Neural cell (in vitro differentiated cells): ENCODE data around the gene MLST8. TPM values are rescaled to one million over a fixed set of nuclear protein-coding genes. Genes with fewer than 3 reads are reported as not detected.
A peak's percentile ranks its signal among the peaks of the same experiment; 100 is the strongest.

Source experiments
- H2AFZ ChIP-seq: fragments of 200-600, 300-800 bp; sonication (generic), shearing (Covaris generic); 2 replicates; pipeline ENCODE4 v1.6.0; 2014; ENCODE audit warnings: low read depth, mild to moderate bottlenecking, antibody characterized with exemption, low read length, moderate library complexity
- H3F3A ChIP-seq: fragments of 200-600 bp; shearing (Covaris generic); 2 replicates; pipeline ENCODE4 v1.6.1; 2016; ENCODE audit warnings: mild to moderate bottlenecking, moderate library complexity, mixed read lengths, antibody characterized with exemption, low read length; ENCODE audit not compliant: insufficient read depth, poor library complexity, severe bottlenecking
- H3K27ac ChIP-seq: fragments of 200-600, 300-800 bp; sonication (generic), shearing (Covaris generic); 2 replicates; pipeline ENCODE4 v1.5.1; 2014; ENCODE audit warnings: mild to moderate bottlenecking, low read length, moderate library complexity
- H3K27me3 ChIP-seq: fragments of 300-800, 200-600 bp; sonication (generic), shearing (Covaris generic); 2 replicates; pipeline ENCODE4 v1.6.0; 2014; ENCODE audit warnings: mild to moderate bottlenecking, low read depth, low read length, moderate library complexity; ENCODE audit not compliant: insufficient read depth
- H3K36me3 ChIP-seq: fragments of 300-800, 200-600 bp; sonication (generic), shearing (Covaris generic); 2 replicates; pipeline ENCODE4 v1.5.1; 2014; ENCODE audit warnings: mild to moderate bottlenecking, antibody characterized with exemption, low read length, moderate library complexity; ENCODE audit not compliant: insufficient read depth
- H3K4me2 ChIP-seq: fragments of 300-800, 200-600 bp; sonication (generic), shearing (Covaris generic); 2 replicates; pipeline ENCODE4 v1.6.0; 2014; ENCODE audit warnings: mild to moderate bottlenecking, low read length
- H3K4me3 ChIP-seq: fragments of 300-800, 200-600 bp; sonication (generic), shearing (Covaris generic); 2 replicates; pipeline ENCODE4 v1.5.1; 2014; ENCODE audit warnings: mild to moderate bottlenecking, low read length, moderate library complexity
- H3K79me2 ChIP-seq: fragments of 200-600 bp; shearing (Covaris generic); replicated peaks from 2 replicates; pipeline ENCODE4 v1.6.0; 2014; ENCODE audit warnings: mild to moderate bottlenecking, low read length, moderate library complexity; ENCODE audit not compliant: insufficient read depth
- H3K9ac ChIP-seq: fragments of 300-800, 200-600 bp; sonication (generic), shearing (Covaris generic); 2 replicates; pipeline ENCODE4 v1.6.1; 2016; ENCODE audit warnings: mild to moderate bottlenecking, low read length, mixed read lengths
- H3K9me2 ChIP-seq: fragments of 200-600 bp; shearing (Covaris generic); 2 replicates; pipeline ENCODE4 v1.6.1; 2016; ENCODE audit warnings: mild to moderate bottlenecking, low read length, mixed read lengths; ENCODE audit not compliant: insufficient read depth
- H3K9me3 ChIP-seq: fragments of 200-600, 300-800 bp; sonication (generic), shearing (Covaris generic); 2 replicates; pipeline ENCODE4 v1.6.1; 2016; ENCODE audit warnings: mild to moderate bottlenecking, mixed run types, low read length, moderate library complexity, mixed read lengths
- H4K20me1 ChIP-seq: fragments of 200-600 bp; shearing (Covaris generic); 2 replicates; pipeline ENCODE4 v1.6.1; 2016; ENCODE audit warnings: mild to moderate bottlenecking, mixed run types; ENCODE audit not compliant: insufficient read depth
- CTCF ChIP-seq: fragments of 450-650 bp; IDR thresholded peaks from 2 replicates; pipeline ENCODE4 v1.5.1; 2014; ENCODE audit warnings: antibody characterized with exemption, mild to moderate bottlenecking, moderate library complexity; ENCODE audit not compliant: poor library complexity, severe bottlenecking
- EP300 ChIP-seq: fragments of 450-650 bp; conservative IDR thresholded peaks from 2 replicates; pipeline ENCODE4 v1.6.1; 2014; ENCODE audit warnings: antibody characterized with exemption, mild to moderate bottlenecking, moderate library complexity; ENCODE audit not compliant: poor library complexity, severe bottlenecking
- EZH2 ChIP-seq: fragments of 200-600, 300-800 bp; shearing (Covaris generic), sonication (generic); IDR thresholded peaks from 2 replicates; pipeline ENCODE4 v1.6.1; 2014; ENCODE audit warnings: antibody characterized with exemption, low read length, borderline replicate concordance, mild to moderate bottlenecking; ENCODE audit not compliant: insufficient read depth, poor library complexity, severe bottlenecking
- MXI1 ChIP-seq: fragments of 450-650 bp; conservative IDR thresholded peaks from 2 replicates; pipeline ENCODE4 v1.6.1; 2014; ENCODE audit warnings: antibody characterized with exemption, mild to moderate bottlenecking; ENCODE audit not compliant: poor library complexity, severe bottlenecking
- POLR2AphosphoS5 ChIP-seq: IDR thresholded peaks from 2 replicates; pipeline ENCODE4 v1.6.1; 2012
- RAD21 ChIP-seq: fragments of 450-650 bp; conservative IDR thresholded peaks from 2 replicates; pipeline ENCODE4 v1.6.1; 2014; ENCODE audit warnings: antibody characterized with exemption, mild to moderate bottlenecking, moderate library complexity
- REST ChIP-seq: IDR thresholded peaks from 2 replicates; pipeline ENCODE4 v1.6.1; 2012; ENCODE audit warnings: borderline replicate concordance
- SMC3 ChIP-seq: fragments of 450-650 bp; conservative IDR thresholded peaks from 2 replicates; pipeline ENCODE4 v1.6.1; 2014; ENCODE audit warnings: antibody characterized with exemption, mild to moderate bottlenecking, moderate library complexity; ENCODE audit not compliant: poor library complexity
- TAF1 ChIP-seq: IDR thresholded peaks from 2 replicates; pipeline ENCODE4 v1.6.1; 2012; ENCODE audit warnings: low read depth
- polyA plus RNA-seq: library from polyadenylated mRNA; depleted of rRNA; stranded (reverse); fragments of >200 nt; gene quantifications from 2 replicates; pipeline ENCODE4 v1.2.3, GENCODE V29; 2014

MLST8 gene
- polyA plus RNA-seq, 1 donor from 2014 or later, result 13.5 TPM

GRCh38 chr16:2177101-2177500 is 28.2 kb upstream of the MLST8 start:
- Histone ChIP-seq H3K9me2 (no peaks in the 10 kb centered on the region), H2AFZ (no peak overlapping the region), H3K27me3 (no peaks in the 10 kb centered on the region), H3K9me3 (no peaks in the 10 kb centered on the region), H3K9ac (no peak overlapping the region), H4K20me1 (no peaks in the 10 kb centered on the region), H3K27ac (no peak overlapping the region), H3K36me3 (no peaks in the 10 kb centered on the region), H3K4me3 (no peak overlapping the region), H3K4me2 (no peak overlapping the region), H3K79me2 (no peaks in the 10 kb centered on the region), H3F3A (no peaks in the 10 kb centered on the region)
- TF ChIP-seq POLR2AphosphoS5, result no peak
- TF ChIP-seq EZH2, result no peak
- no peak for TF ChIP-seq RAD21
- no peak for TF ChIP-seq EP300
- TF ChIP-seq REST, result no peak
- TF ChIP-seq SMC3, result no peak
- no peak for TF ChIP-seq CTCF
- TF ChIP-seq TAF1, result no peak

- Histone ChIP-seq H3K79me2 (no peaks in the 10 kb centered on the region), H3K36me3 (no peaks in the 10 kb centered on the region), H2AFZ (no peak overlapping the region), H3K9ac (no peak overlapping the region), H4K20me1 (no peaks in the 10 kb centered on the region), H3K9me2 (no peaks in the 10 kb centered on the region), H3K4me3 (no peak overlapping the region), H3F3A (no peaks in the 10 kb centered on the region), H3K27ac (no peak overlapping the region), H3K9me3 (no peaks in the 10 kb centered on the region), H3K27me3 (no peaks in the 10 kb centered on the region), H3K4me2 (no peak overlapping the region)
- TF ChIP-seq CTCF (no peak), POLR2AphosphoS5 (peak; percentile 9), MXI1 (no peak)
Observed at GRCh38 chr16:2177561-2177960, 27.7 kb upstream of the MLST8 start.
